Thoracic aorta (tissue), 2 donors: ENCODE data around the gene KCNJ12. TPM values are rescaled to one million over a fixed set of nuclear protein-coding genes. Genes with fewer than 3 reads are reported as not detected.

Experiments used
- ATAC-seq: fragments of 150-250 bp; one replicate; pipeline ENCODE4 v1.8.0; 2017; ENCODE audit warnings: low read depth; ENCODE audit not compliant: insufficient number of reproducible peaks, low FRiP score
- DNase-seq: peaks from one replicate; pipeline ENCODE4 v3.0.0-alpha.2; 2020; ENCODE audit warnings: low spot score
- H3K27ac ChIP-seq, 2 donors: fragments of 200-600 bp; sonication (generic); 1 replicate in 1 of 2; 2 replicates in 1 of 2; pipeline ENCODE4 v1.5.1; 2016; ENCODE audit warnings: mild to moderate bottlenecking in 2 of 2, moderate library complexity in 2 of 2
- H3K27me3 ChIP-seq: fragments of 200-600 bp; sonication (generic); replicated peaks from 2 replicates; pipeline ENCODE4 v1.6.0; 2016; ENCODE audit warnings: mild to moderate bottlenecking; ENCODE audit not compliant: insufficient read depth
- H3K36me3 ChIP-seq: fragments of 200-600 bp; sonication (generic); one replicate; pipeline ENCODE4 v1.5.1; 2016
- H3K4me1 ChIP-seq, 2 donors: fragments of 200-600 bp; sonication (generic); 1 replicate in 1 of 2; 2 replicates in 1 of 2; pipeline versions ENCODE4 v1.5.1 to v1.6.0; 2016; ENCODE audit warnings: low read depth in 2 of 2, mild to moderate bottlenecking in 1 of 2; ENCODE audit not compliant: control insufficient read depth in 1 of 2
- H3K4me3 ChIP-seq: fragments of 200-600 bp; sonication (generic); 2 replicates; pipeline ENCODE4 v1.5.1; 2016; ENCODE audit warnings: mild to moderate bottlenecking
- H3K9me3 ChIP-seq: fragments of 200-600 bp; sonication (generic); 2 replicates; pipeline ENCODE4 v1.5.1; 2016
- CTCF ChIP-seq: fragments of 200-600 bp; sonication (generic); IDR thresholded peaks from one replicate; pipeline ENCODE4 v1.5.1; 2019; ENCODE audit warnings: antibody characterized with exemption
- total RNA-seq, 2 donors: library from RNA; depleted of rRNA; stranded (reverse); fragments of >200 nt; gene quantifications; one replicate each; pipeline versions ENCODE4 v1.1.0 to v1.2.3, GENCODE V29; 2016

Gene KCNJ12
- total RNA-seq, 2 donors from 2014 or later: 0.81 to 1.2 TPM

GRCh38 chr17:21467739-21468490 is 91.8 kb downstream of the KCNJ12 start:
- Histone ChIP-seq H3K27me3 (no peaks in the 10 kb centered on the region), H3K4me1 (no peaks in the 10 kb centered on the region), H3K27ac (no peak overlapping the region), H3K4me3 (no peak overlapping the region), H3K9me3 (no peaks in the 10 kb centered on the region), H3K36me3 (no peaks in the 10 kb centered on the region)
- no peak for TF ChIP-seq CTCF
- no peak for DNase-seq
- ATAC-seq: no peak

Other genes starting within 250 kb of the KCNJ12 start
- gene DHRS7B, start 249.4 kb upstream of the KCNJ12 start, total RNA-seq: 10 to 100 TPM; 30.5 to 44.5 TPM
- 10 to 100 TPM; 16.2 to 18.7 TPM for gene TMEM11, start 162.2 kb upstream of the KCNJ12 start, total RNA-seq
- 1 to 10 TPM; 8.4 to 9.7 TPM for gene NATD1, start 122.9 kb upstream of the KCNJ12 start, total RNA-seq
- 10 to 100 TPM; 66.6 to 81.1 TPM for gene MAP2K3, start 91.6 kb upstream of the KCNJ12 start, total RNA-seq